ENCODE results near the gene TAF3.
A peak's percentile ranks its signal among the peaks of the same experiment; 100 is the strongest.

TAF3 gene

DNA sequence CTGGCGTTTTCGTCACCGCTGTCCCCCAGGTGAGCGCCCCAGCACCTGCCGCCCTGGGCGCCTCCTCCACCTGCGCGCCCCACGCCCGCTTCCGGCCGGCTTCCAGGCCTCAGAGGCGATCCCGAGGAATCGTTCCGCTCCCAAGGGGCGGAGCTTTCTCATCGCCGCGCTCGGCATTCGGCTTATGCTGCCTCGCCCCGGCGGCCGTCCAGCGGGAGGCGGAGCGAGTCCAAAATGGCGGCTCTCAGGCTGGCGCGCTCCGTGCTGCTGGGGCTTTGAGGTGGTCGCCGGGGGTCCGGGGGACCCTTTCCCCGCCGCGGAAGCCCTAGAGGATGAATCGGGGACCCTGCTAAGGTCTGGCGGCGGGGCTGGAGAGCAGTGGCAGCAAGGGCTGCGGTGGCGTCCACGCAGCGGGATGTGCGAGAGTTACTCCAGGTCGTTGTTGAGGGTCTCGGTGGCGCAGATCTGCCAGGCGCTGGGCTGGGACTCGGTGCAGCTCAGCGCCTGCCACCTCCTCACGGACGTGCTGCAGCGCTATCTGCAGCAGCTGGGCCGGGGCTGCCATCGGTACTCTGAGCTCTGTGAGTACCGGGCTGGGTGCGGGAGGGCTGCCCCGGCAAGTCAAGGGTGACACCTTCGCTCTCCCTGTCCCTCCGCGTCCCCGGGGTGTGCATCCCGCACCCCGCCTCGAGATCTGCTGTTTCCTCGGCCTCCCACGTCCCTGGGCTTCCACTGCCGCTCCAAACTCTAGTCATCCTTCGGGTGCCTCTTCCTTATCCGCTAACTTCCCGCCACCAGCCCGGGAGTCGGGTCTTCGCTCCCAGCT is at the start of gene TAF3 (continued):
- TF ChIP-seq ZNF837 (tag by site-specific recombination; IDR thresholded peaks at IDR 0.05) (no peak), ZNF76 (tag by site-specific recombination; IDR thresholded peaks at IDR 0.05; ENCODE audit: borderline replicate concordance, low read depth) (peak; percentile 75), ZNF391 (tag by site-specific recombination; IDR thresholded peaks at IDR 0.05; ENCODE audit: borderline replicate concordance, low read depth) (0 out of 2 replicates have a peak, but pooled peaks have one; percentile 25), KLF9 (tag by site-specific recombination; IDR thresholded peaks at IDR 0.05; ENCODE audit: low read depth) (peak; percentile 73; the same call in 1 of the 2 replicates), ZIC2 (tag by site-specific recombination; IDR thresholded peaks at IDR 0.05) (peak; percentile 61), ZNF324 (tag by site-specific recombination; IDR thresholded peaks at IDR 0.05) (peak; percentile 89; the same call in 1 of the 2 replicates), SP7 (tag by site-specific recombination; IDR thresholded peaks at IDR 0.05) (peak; percentile 86), ZFP3 (tag by site-specific recombination; IDR thresholded peaks at IDR 0.05; ENCODE audit: low read depth) (no peak), ZBTB48 (tag by site-specific recombination; IDR thresholded peaks at IDR 0.05) (0 out of 2 replicates have a peak, but pooled peaks have one; percentile 13), ZNF529 (tag by site-specific recombination; IDR thresholded peaks at IDR 0.05; ENCODE audit: insufficient replicate concordance) (no peak), ZNF548 (tag by site-specific recombination; IDR thresholded peaks at IDR 0.05) (no peak; the same call in 1 of the 2 replicates), ZEB2 (tag by site-specific recombination; IDR thresholded peaks at IDR 0.05) (peak; percentile 100), ZBTB20 (tag by site-specific recombination; IDR thresholded peaks at IDR 0.05) (peak; percentile 90), ZBTB8A (tag by site-specific recombination; IDR thresholded peaks at IDR 0.05) (peak; percentile 98), ZNF610 (tag by site-specific recombination; IDR thresholded peaks at IDR 0.05; ENCODE audit: borderline replicate concordance) (no peak; the same call in 1 of the 2 replicates), YY2 (tag by site-specific recombination; IDR thresholded peaks at IDR 0.05) (peak; percentile 97), ZNF843 (tag by site-specific recombination; IDR thresholded peaks at IDR 0.05) (peak; percentile 71), SP3 (tag by site-specific recombination; IDR thresholded peaks at IDR 0.05) (peak; percentile 94), ZNF558 (tag by site-specific recombination; IDR thresholded peaks at IDR 0.05) (0 out of 2 replicates have a peak, but pooled peaks have one; percentile 10)
- TF ChIP-seq, protein P1, sequence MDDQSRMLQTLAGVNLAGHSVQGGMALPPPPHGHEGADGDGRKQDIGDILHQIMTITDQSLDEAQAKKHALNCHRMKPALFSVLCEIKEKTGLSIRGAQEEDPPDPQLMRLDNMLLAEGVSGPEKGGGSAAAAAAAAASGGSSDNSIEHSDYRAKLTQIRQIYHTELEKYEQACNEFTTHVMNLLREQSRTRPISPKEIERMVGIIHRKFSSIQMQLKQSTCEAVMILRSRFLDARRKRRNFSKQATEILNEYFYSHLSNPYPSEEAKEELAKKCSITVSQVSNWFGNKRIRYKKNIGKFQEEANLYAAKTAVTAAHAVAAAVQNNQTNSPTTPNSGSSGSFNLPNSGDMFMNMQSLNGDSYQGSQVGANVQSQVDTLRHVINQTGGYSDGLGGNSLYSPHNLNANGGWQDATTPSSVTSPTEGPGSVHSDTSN (CRISPR knock-in tag; IDR thresholded peaks at IDR 0.05) = peak; percentile 72; the same call in 1 of the 2 replicates
- TF ChIP-seq, protein P2, sequence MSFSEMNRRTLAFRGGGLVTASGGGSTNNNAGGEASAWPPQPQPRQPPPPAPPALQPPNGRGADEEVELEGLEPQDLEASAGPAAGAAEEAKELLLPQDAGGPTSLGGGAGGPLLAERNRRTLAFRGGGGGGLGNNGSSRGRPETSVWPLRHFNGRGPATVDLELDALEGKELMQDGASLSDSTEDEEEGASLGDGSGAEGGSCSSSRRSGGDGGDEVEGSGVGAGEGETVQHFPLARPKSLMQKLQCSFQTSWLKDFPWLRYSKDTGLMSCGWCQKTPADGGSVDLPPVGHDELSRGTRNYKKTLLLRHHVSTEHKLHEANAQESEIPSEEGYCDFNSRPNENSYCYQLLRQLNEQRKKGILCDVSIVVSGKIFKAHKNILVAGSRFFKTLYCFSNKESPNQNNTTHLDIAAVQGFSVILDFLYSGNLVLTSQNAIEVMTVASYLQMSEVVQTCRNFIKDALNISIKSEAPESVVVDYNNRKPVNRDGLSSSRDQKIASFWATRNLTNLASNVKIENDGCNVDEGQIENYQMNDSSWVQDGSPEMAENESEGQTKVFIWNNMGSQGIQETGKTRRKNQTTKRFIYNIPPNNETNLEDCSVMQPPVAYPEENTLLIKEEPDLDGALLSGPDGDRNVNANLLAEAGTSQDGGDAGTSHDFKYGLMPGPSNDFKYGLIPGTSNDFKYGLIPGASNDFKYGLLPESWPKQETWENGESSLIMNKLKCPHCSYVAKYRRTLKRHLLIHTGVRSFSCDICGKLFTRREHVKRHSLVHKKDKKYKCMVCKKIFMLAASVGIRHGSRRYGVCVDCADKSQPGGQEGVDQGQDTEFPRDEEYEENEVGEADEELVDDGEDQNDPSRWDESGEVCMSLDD (tag by site-specific recombination; IDR thresholded peaks at IDR 0.05) = peak; percentile 99
- TF ChIP-seq, protein P3, sequence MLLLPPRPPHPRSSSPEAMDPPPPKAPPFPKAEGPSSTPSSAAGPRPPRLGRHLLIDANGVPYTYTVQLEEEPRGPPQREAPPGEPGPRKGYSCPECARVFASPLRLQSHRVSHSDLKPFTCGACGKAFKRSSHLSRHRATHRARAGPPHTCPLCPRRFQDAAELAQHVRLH (tag by site-specific recombination; IDR thresholded peaks at IDR 0.05) = peak; percentile 53; the same call in 1 of the 2 replicates
- TF ChIP-seq, protein P4, sequence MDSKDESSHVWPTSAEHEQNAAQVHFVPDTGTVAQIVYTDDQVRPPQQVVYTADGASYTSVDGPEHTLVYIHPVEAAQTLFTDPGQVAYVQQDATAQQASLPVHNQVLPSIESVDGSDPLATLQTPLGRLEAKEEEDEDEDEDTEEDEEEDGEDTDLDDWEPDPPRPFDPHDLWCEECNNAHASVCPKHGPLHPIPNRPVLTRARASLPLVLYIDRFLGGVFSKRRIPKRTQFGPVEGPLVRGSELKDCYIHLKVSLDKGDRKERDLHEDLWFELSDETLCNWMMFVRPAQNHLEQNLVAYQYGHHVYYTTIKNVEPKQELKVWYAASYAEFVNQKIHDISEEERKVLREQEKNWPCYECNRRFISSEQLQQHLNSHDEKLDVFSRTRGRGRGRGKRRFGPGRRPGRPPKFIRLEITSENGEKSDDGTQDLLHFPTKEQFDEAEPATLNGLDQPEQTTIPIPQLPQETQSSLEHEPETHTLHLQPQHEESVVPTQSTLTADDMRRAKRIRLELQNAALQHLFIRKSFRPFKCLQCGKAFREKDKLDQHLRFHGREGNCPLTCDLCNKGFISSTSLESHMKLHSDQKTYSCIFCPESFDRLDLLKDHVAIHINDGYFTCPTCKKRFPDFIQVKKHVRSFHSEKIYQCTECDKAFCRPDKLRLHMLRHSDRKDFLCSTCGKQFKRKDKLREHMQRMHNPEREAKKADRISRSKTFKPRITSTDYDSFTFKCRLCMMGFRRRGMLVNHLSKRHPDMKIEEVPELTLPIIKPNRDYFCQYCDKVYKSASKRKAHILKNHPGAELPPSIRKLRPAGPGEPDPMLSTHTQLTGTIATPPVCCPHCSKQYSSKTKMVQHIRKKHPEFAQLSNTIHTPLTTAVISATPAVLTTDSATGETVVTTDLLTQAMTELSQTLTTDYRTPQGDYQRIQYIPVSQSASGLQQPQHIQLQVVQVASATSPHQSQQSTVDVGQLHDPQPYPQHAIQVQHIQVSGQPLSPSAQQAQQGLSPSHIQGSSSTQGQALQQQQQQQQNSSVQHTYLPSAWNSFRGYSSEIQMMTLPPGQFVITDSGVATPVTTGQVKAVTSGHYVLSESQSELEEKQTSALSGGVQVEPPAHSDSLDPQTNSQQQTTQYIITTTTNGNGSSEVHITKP (tag by site-specific recombination; IDR thresholded peaks at IDR 0.05) = peak; percentile 16; the same call in 1 of the 2 replicates
- TF ChIP-seq, protein P5, sequence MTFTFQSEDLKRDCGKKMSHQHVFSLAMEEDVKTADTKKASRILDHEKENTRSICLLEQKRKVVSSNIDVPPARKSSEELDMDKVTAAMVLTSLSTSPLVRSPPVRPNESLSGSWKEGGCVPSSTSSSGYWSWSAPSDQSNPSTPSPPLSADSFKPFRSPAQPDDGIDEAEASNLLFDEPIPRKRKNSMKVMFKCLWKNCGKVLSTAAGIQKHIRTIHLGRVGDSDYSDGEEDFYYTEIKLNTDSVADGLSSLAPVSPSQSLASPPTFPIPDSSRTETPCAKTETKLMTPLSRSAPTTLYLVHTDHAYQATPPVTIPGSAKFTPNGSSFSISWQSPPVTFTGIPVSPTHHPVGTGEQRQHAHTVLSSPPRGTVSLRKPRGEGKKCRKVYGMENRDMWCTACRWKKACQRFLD (tag by site-specific recombination; IDR thresholded peaks at IDR 0.05) = peak; percentile 100
- TF ChIP-seq, protein P6, sequence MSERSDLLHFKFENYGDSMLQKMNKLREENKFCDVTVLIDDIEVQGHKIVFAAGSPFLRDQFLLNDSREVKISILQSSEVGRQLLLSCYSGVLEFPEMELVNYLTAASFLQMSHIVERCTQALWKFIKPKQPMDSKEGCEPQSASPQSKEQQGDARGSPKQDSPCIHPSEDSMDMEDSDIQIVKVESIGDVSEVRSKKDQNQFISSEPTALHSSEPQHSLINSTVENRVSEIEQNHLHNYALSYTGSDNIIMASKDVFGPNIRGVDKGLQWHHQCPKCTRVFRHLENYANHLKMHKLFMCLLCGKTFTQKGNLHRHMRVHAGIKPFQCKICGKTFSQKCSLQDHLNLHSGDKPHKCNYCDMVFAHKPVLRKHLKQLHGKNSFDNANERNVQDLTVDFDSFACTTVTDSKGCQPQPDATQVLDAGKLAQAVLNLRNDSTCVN (tag by site-specific recombination; optimal IDR thresholded peaks at IDR 0.05) = peak; percentile 63
- TF ChIP-seq, protein P7, sequence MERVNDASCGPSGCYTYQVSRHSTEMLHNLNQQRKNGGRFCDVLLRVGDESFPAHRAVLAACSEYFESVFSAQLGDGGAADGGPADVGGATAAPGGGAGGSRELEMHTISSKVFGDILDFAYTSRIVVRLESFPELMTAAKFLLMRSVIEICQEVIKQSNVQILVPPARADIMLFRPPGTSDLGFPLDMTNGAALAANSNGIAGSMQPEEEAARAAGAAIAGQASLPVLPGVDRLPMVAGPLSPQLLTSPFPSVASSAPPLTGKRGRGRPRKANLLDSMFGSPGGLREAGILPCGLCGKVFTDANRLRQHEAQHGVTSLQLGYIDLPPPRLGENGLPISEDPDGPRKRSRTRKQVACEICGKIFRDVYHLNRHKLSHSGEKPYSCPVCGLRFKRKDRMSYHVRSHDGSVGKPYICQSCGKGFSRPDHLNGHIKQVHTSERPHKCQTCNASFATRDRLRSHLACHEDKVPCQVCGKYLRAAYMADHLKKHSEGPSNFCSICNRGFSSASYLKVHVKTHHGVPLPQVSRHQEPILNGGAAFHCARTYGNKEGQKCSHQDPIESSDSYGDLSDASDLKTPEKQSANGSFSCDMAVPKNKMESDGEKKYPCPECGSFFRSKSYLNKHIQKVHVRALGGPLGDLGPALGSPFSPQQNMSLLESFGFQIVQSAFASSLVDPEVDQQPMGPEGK (tag by site-specific recombination; IDR thresholded peaks at IDR 0.05) = peak; percentile 93

Data from HEK293 (cell line).